GM12878 (cell line): Measurements from ENCODE around the gene C16orf86. TPM values are rescaled to one million over a fixed set of nuclear protein-coding genes. Genes with fewer than 3 reads are reported as not detected.

Experiments used
- ATAC-seq: fragments of 200-7000 bp; cut with Tn5 transposase; 3 replicates; pipeline ENCODE4 v1.9.1; 2020; ENCODE audit warnings: mild to moderate bottlenecking, moderate library complexity
- BruUV-seq: library from RNA; stranded (reverse); fragments of 400-500 nt; replicated peaks from 2 replicates; lab custom pipeline; 2021; lab: Mats Ljungman, UMichigan
- CTCF ChIA-PET: fragments of 300-600 bp; sonication (Branson Sonifier 250); formaldehyde crosslinking; extraction: SDS; loops from one replicate; lab custom pipeline; 2021; ENCODE audit warnings: inconsistent platforms; lab: Yijun Ruan, JAX
- POLR2A ChIA-PET: fragments of 350-600 bp; formaldehyde crosslinking; extraction: SDS; loops from one replicate; lab custom pipeline; 2021; ENCODE audit warnings: inconsistent platforms; lab: Charles Lee
- RAD21 ChIA-PET: fragments of 300-600 bp; sonication (Branson Sonifier 250); formaldehyde crosslinking; loops from one replicate; lab custom pipeline; 2023; ENCODE audit warnings: antibody characterized with exemption; ENCODE audit not compliant: unreplicated experiment; lab: Charles Lee
- SMC1A ChIA-PET: fragments of 300-600 bp; sonication (Branson Sonifier 250); formaldehyde crosslinking; loops from one replicate; lab custom pipeline; 2023; ENCODE audit not compliant: unreplicated experiment, uncharacterized antibody; lab: Charles Lee
- DNase-seq: peaks from one replicate; pipeline ENCODE4 v3.0.0-alpha.2; 2011; ENCODE audit warnings: low read depth, low spot score
- FAIRE-seq: peaks from 3 replicates; lab custom pipeline; 2011; peaks lifted over from hg19 to GRCh38; lab: Jason Lieb, UNC
- H2AFZ ChIP-seq: 2 replicates; pipeline ENCODE4 v1.6.0; 2011; ENCODE audit warnings: low read depth, low read length, control low read depth; ENCODE audit not compliant: control insufficient read depth
- H3K27ac ChIP-seq: 2 replicates; pipeline ENCODE4 v1.5.1; 2011; ENCODE audit warnings: control low read depth; ENCODE audit not compliant: control insufficient read depth, insufficient read depth
- H3K27me3 ChIP-seq, 2 experiments: replicated peaks in 1 of 2; 2 replicates each; pipeline versions ENCODE4 v1.6.0 to v1.6.1; 2011; ENCODE audit warnings: low read length in 1 of 2; ENCODE audit not compliant: control insufficient read depth in 2 of 2, insufficient read depth in 2 of 2
- H3K36me3 ChIP-seq, 2 experiments: 2 replicates each; pipeline ENCODE4 v1.5.1; 2011; ENCODE audit warnings: low read length in 1 of 2; ENCODE audit not compliant: control insufficient read depth in 2 of 2, insufficient read depth in 2 of 2
- H3K4me1 ChIP-seq: 2 replicates; pipeline ENCODE4 v1.6.1; 2011; ENCODE audit warnings: mild to moderate bottlenecking, low read length, moderate library complexity, mixed read lengths; ENCODE audit not compliant: control insufficient read depth, insufficient read depth
- H3K4me2 ChIP-seq: 2 replicates; pipeline ENCODE4 v1.6.0; 2011; ENCODE audit warnings: control low read depth; ENCODE audit not compliant: control insufficient read depth, insufficient read depth
- H3K4me3 ChIP-seq: fragments of 200-600 bp; sonication (generic); 2 replicates; pipeline ENCODE4 v1.5.1; 2016
- H3K79me2 ChIP-seq: 2 replicates; pipeline ENCODE4 v1.6.0; 2011; ENCODE audit warnings: low read length; ENCODE audit not compliant: control insufficient read depth, insufficient read depth
- H3K9ac ChIP-seq: 2 replicates; pipeline ENCODE4 v1.8.0; 2011; ENCODE audit warnings: low read length, control low read depth, mixed read lengths; ENCODE audit not compliant: control insufficient read depth, insufficient read depth
- H3K9me3 ChIP-seq: replicated peaks from 3 replicates; pipeline ENCODE4 v1.5.1; 2011; ENCODE audit warnings: mild to moderate bottlenecking, low read length; ENCODE audit not compliant: control insufficient read depth, insufficient read depth
- H4K20me1 ChIP-seq: 2 replicates; pipeline ENCODE4 v1.6.0; 2011; ENCODE audit not compliant: control insufficient read depth, insufficient read depth
- BCLAF1 ChIP-seq: fragments of 450-650 bp; IDR thresholded peaks from 2 replicates; pipeline ENCODE4 v1.6.1; 2017; ENCODE audit warnings: antibody characterized with exemption, mild to moderate bottlenecking, moderate library complexity
- WGBS: methylation state at CpG from one replicate; pipeline ENCODE4 v1.1.6; 2016; ENCODE audit warnings: low lambda C conversion rate; ENCODE audit not compliant: insufficient replicate concordance, insufficient coverage; ENCODE audit errors: missing lambda C conversion rate; 5-methylcytosine and 5-hydroxymethylcytosine counted together
- in situ Hi-C: fragments of 300-500 bp; cut with MboI; formaldehyde crosslinking; loops from 9 replicates; pipeline ENCODE4 v1.14.3; 2018; ENCODE audit warnings: mixed read lengths
- intact Hi-C: fragments of 100-400 bp; cut with micrococcal nuclease; formaldehyde crosslinking; loops from one replicate; pipeline ENCODE4 v1.14.2; 2022; ENCODE audit not compliant: unreplicated experiment
- polyA plus RNA-seq, 11 experiments: library from polyadenylated mRNA; depleted of rRNA in 4 of 11; unstranded in 6 of 11; stranded (reverse) in 5 of 11; fragments of >200 nt; fragmentation: Nextera tagmentation in 4 of 11; fragmentation: Illumina TruSeq in 1 of 11; extraction: Ambion mirVana in 4 of 11; extraction: Trizol in 1 of 11; gene quantifications; 1 replicate in 1 of 11; 2 replicates in 10 of 11; pipeline versions ENCODE4 v1.2.1 to v1.2.3, GENCODE V29; 2011 to 2016; ENCODE audit warnings: inconsistent platforms in 2 of 11, missing spikeins in 2 of 11, low read depth in 1 of 11
- total RNA-seq, 4 experiments: library from RNA; depleted of rRNA in 3 of 4; stranded (reverse); fragments of >200 nt in 3 of 4; fragmentation: Illumina TruSeq in 1 of 4; extraction: Trizol in 1 of 4; gene quantifications; 2 replicates each; pipeline versions ENCODE4 v1.2.1 to v1.2.3, GENCODE V29; 2013 to 2021

C16orf86 gene
- total and polyA plus RNA-seq, 10 of the 15 experiments (the other 5 are each of a cell fraction or from before 2014, with no cell fraction given), result 0.11 to 3.3 (median 1.6) TPM

- no TSS peak for BruUV-seq
- FAIRE-seq, result no peak
- Histone ChIP-seq H3K4me1 (peaks cover 31% of the 10 kb centered on the region), H3K27me3 (no peaks in the 10 kb centered on the region), H3K36me3 (no peaks in the 10 kb centered on the region), H3K9ac (no peak overlapping the region), H2AFZ (no peak overlapping the region; the same call in 1 of the 2 replicates), H3K79me2 (no peaks in the 10 kb centered on the region), H3K4me3 (no peak overlapping the region), H3K9me3 (no peaks in the 10 kb centered on the region), H3K4me2 (no peak overlapping the region), H4K20me1 (no peaks in the 10 kb centered on the region), H3K27ac (no peak overlapping the region)
- ChIA-PET RAD21 (interaction anchor here (0.8 to 3.1 kb wide), 16 partner anchors 9 to 256 kb away, joined by 3 to 19 read pairs (median 4); partner anchors contain the start of genes EDC4, GFOD2, NUTF2 and RANBP10), POLR2A (interaction anchor here (0.9 kb wide), 1 partner anchor 14 kb away, joined by 3 read pairs; no protein-coding TSS in a partner anchor), CTCF (interaction anchor here (0.6 to 11.9 kb wide), 42 partner anchors 11 to 408 kb away, joined by 3 to 196 read pairs (median 4); partner anchors contain the start of genes ACD, ATP6V0D1, DDX28 and DUS2), SMC1A (interaction anchor here (0.6 to 2.2 kb wide), 12 partner anchors 22 to 257 kb away, joined by 3 to 8 read pairs (median 4); partner anchors contain the start of gene CTCF)
- 0% methylated on average over 4 of the region's 4 CpGs for WGBS
- in situ Hi-C loops, result no loop called here
- no peak for TF ChIP-seq BCLAF1
- intact Hi-C loops, result loop anchor here (1.0 to 5.0 kb wide), 4 partner anchors 45 to 256 kb away; partner anchors contain the start of genes GFOD2, RANBP10 and TSNAXIP1
- DNase-seq, result no peak
- ATAC-seq, result no peak
Measured at GRCh38 chr16:67672306-67672705, 5.7 kb downstream of the C16orf86 start.
